Endothelial cell of umbilical vein (primary cell): ENCODE measurements around the gene NGFR. TPM values are rescaled to one million over a fixed set of nuclear protein-coding genes. Genes with fewer than 3 reads are reported as not detected.

Experiments used
- BruUV-seq: library from RNA; stranded (reverse); fragments of 400-500 nt; replicated peaks from 2 replicates; lab custom pipeline; 2021; lab: Mats Ljungman, UMichigan
- CTCF ChIA-PET: fragments of 300-600, 350-600 bp; sonication (Branson Sonifier 250); formaldehyde crosslinking; loops from one replicate; lab custom pipeline; 2021; ENCODE audit warnings: antibody characterized with exemption, inconsistent platforms; lab: Charles Lee
- POLR2A ChIA-PET: fragments of 300-600, 350-600 bp; sonication (Branson Sonifier 250); formaldehyde crosslinking; loops from one replicate; lab custom pipeline; 2021; ENCODE audit warnings: antibody characterized with exemption, inconsistent platforms; lab: Charles Lee
- DNase-seq: peaks from one replicate; pipeline ENCODE4 v3.0.0-alpha.2; 2011; ENCODE audit warnings: low read depth, low spot score
- FAIRE-seq: peaks from 2 replicates; lab custom pipeline; 2011; peaks lifted over from hg19 to GRCh38; lab: Jason Lieb, UNC
- H2AFZ ChIP-seq: 2 replicates; pipeline ENCODE4 v1.6.0; 2012; ENCODE audit warnings: low read depth, low read length, control low read depth, inconsistent platforms
- H3K27ac ChIP-seq: 2 replicates; pipeline ENCODE4 v1.5.1; 2011; ENCODE audit warnings: low read depth, mild to moderate bottlenecking, control low read depth, low read length, moderate library complexity; ENCODE audit not compliant: insufficient read depth
- H3K27me3 ChIP-seq, 2 experiments: 2 replicates each; pipeline versions ENCODE4 v1.6.0 to v1.6.1; 2011; ENCODE audit warnings: low read length in 2 of 2, mixed read lengths in 1 of 2; ENCODE audit not compliant: control insufficient read depth in 2 of 2, insufficient read depth in 2 of 2
- H3K36me3 ChIP-seq, 2 experiments: 2 replicates in 1 of 2; 3 replicates in 1 of 2; pipeline ENCODE4 v1.5.1; 2011; ENCODE audit warnings: low read length in 2 of 2, mild to moderate bottlenecking in 1 of 2, moderate library complexity in 1 of 2; ENCODE audit not compliant: control insufficient read depth in 2 of 2, insufficient read depth in 2 of 2; ENCODE audit errors: extremely low read depth in 1 of 2
- H3K4me1 ChIP-seq: 3 replicates; pipeline ENCODE4 v1.5.1; 2011; ENCODE audit warnings: mild to moderate bottlenecking, low read length; ENCODE audit not compliant: control insufficient read depth, insufficient read depth; ENCODE audit errors: extremely low read depth
- H3K4me2 ChIP-seq: 2 replicates; pipeline ENCODE4 v1.6.1; 2011; ENCODE audit warnings: low read length, control low read depth, mixed read lengths; ENCODE audit not compliant: insufficient read depth
- H3K4me3 ChIP-seq, 3 experiments: fragments of 200-600 bp in 1 of 3; sonication (generic), shearing (Covaris generic) in 1 of 3; replicated peaks in 1 of 3; 2 replicates each; pipeline ENCODE4 v1.5.1; 2011 to 2016; ENCODE audit warnings: control low read depth in 3 of 3, low read length in 3 of 3, mild to moderate bottlenecking in 2 of 3, inconsistent platforms in 1 of 3, low read depth in 1 of 3, moderate library complexity in 1 of 3; ENCODE audit not compliant: insufficient read depth in 1 of 3
- H3K79me2 ChIP-seq: 2 replicates; pipeline ENCODE4 v1.6.0; 2012; ENCODE audit warnings: low read length, inconsistent platforms; ENCODE audit not compliant: control insufficient read depth, insufficient read depth
- H3K9ac ChIP-seq: replicated peaks from 2 replicates; pipeline ENCODE3; 2011; ENCODE audit warnings: low read length, control low read depth; ENCODE audit not compliant: insufficient read depth; ENCODE audit errors: extremely low read depth
- H3K9me1 ChIP-seq: replicated peaks from 3 replicates; pipeline ENCODE4 v1.6.0; 2011; ENCODE audit warnings: mild to moderate bottlenecking, low read length; ENCODE audit not compliant: control insufficient read depth, insufficient read depth; ENCODE audit errors: extremely low read depth
- H3K9me3 ChIP-seq: replicated peaks from 2 replicates; pipeline ENCODE4 v1.5.1; 2012; ENCODE audit warnings: low read length, inconsistent platforms; ENCODE audit not compliant: control insufficient read depth, insufficient read depth
- H4K20me1 ChIP-seq: replicated peaks from 2 replicates; pipeline ENCODE3; 2011; ENCODE audit warnings: mild to moderate bottlenecking, low read length; ENCODE audit not compliant: control insufficient read depth, insufficient read depth; ENCODE audit errors: extremely low read depth
- EZH2 ChIP-seq: IDR thresholded peaks from 2 replicates; pipeline ENCODE4 v1.6.1; 2012; ENCODE audit warnings: borderline replicate concordance, low read depth, mild to moderate bottlenecking, moderate library complexity, low read length, inconsistent platforms; ENCODE audit not compliant: severe bottlenecking
- FOS ChIP-seq: IDR thresholded peaks from 2 replicates; pipeline ENCODE4 v1.6.1; 2011; ENCODE audit warnings: mild to moderate bottlenecking, low read length, moderate library complexity, borderline replicate concordance; ENCODE audit not compliant: insufficient read depth
- GATA2 ChIP-seq: IDR thresholded peaks from 2 replicates; pipeline ENCODE4 v1.7.0; 2011; ENCODE audit warnings: low read depth, mild to moderate bottlenecking, moderate library complexity, mixed read lengths, low read length; ENCODE audit not compliant: insufficient read length, insufficient read depth
- JUN ChIP-seq: IDR thresholded peaks from 2 replicates; pipeline ENCODE4 v1.6.1; 2011; ENCODE audit warnings: borderline replicate concordance, low read depth; ENCODE audit not compliant: insufficient read length, insufficient read depth
- MAX ChIP-seq: IDR thresholded peaks from 2 replicates; pipeline ENCODE4 v1.6.1; 2011; ENCODE audit not compliant: insufficient read depth, insufficient read length
- MYC ChIP-seq: IDR thresholded peaks from one replicate; pipeline ENCODE4 v1.6.1; 2011; ENCODE audit warnings: mild to moderate bottlenecking, low read depth, low read length
- POLR2A ChIP-seq: IDR thresholded peaks from 2 replicates; pipeline ENCODE4 v1.6.1; 2012; ENCODE audit warnings: low read depth, mild to moderate bottlenecking, control low read depth, low read length
- POLR2AphosphoS5 ChIP-seq: IDR thresholded peaks from 2 replicates; pipeline ENCODE4 v1.6.1; 2012; ENCODE audit warnings: low read depth, mild to moderate bottlenecking, control low read depth, low read length, moderate library complexity; ENCODE audit not compliant: insufficient read depth
- dilution Hi-C: fragments of 300-500 bp; cut with MboI; formaldehyde crosslinking; loops from one replicate; pipeline ENCODE4 v1.15.0; 2019; ENCODE audit warnings: low sequenced_read_pairs; ENCODE audit not compliant: extremely low pct_ligation_motif_present
- intact Hi-C: fragments of 100-400 bp; cut with micrococcal nuclease; formaldehyde crosslinking; loops from one replicate; pipeline ENCODE4 v1.10.0; 2022
- polyA plus RNA-seq, 4 experiments: library from polyadenylated mRNA; depleted of rRNA in 3 of 4; stranded (reverse) in 3 of 4; unstranded in 1 of 4; fragments of >200 nt; gene quantifications; 2 replicates each; pipeline versions ENCODE4 v1.2.1 to v1.2.3, GENCODE V29; 2011 to 2012; ENCODE audit warnings: missing spikeins in 1 of 4
- total RNA-seq: library from RNA; stranded (reverse); gene quantifications from 2 replicates; pipeline ENCODE4 v1.2.3, GENCODE V29; 2021
- TF ChIP-seq, protein P1 (sequence below), 2 donors: IDR thresholded peaks; 1 replicate in 1 of 2; 2 replicates in 1 of 2; pipeline ENCODE4 v1.5.1; 2011; ENCODE audit warnings: low read length in 2 of 2, mild to moderate bottlenecking in 2 of 2, moderate library complexity in 2 of 2, control low read depth in 1 of 2, inconsistent platforms in 1 of 2, low read depth in 1 of 2; ENCODE audit not compliant: insufficient read depth in 1 of 2; ENCODE audit errors: extremely low read depth in 1 of 2

NGFR gene
- total and polyA plus RNA-seq, 2 donors (not counting 3 experiments of a cell fraction or from before 2014, with no cell fraction given), result not detected

- no peaks in the 10 kb centered on the region for H4K20me1 ChIP-seq
- BruUV-seq, result no TSS peak
- peak overlapping the region; percentile 13 for H2AFZ ChIP-seq
- dilution Hi-C loops (no loop called here), intact Hi-C loops (no loop called here)
- H3K36me3 ChIP-seq, result no peaks in the 10 kb centered on the region
- peaks cover 61 to 63% of the 10 kb centered on the region in 2 experiments for H3K27me3 ChIP-seq
- DNase-seq (no peak), FAIRE-seq (no peak)
- peaks cover 10% of the 10 kb centered on the region for H3K4me1 ChIP-seq
- H3K9me1 ChIP-seq, result no peaks in the 10 kb centered on the region
- no peak overlapping the region for H3K4me2 ChIP-seq
- TF ChIP-seq GATA2 (no peak), EZH2 (no peak), POLR2A (no peak), POLR2AphosphoS5 (no peak)
- H3K79me2 ChIP-seq, result no peaks in the 10 kb centered on the region
- POLR2A ChIA-PET, result no interaction called here
- H3K27ac ChIP-seq, result no peak overlapping the region
- CTCF ChIA-PET, result interaction anchor here (1.0 to 1.3 kb wide), 3 partner anchors 12 to 62 kb away, joined by 3 to 6 read pairs (median 3); no protein-coding TSS in a partner anchor
- H3K9me3 ChIP-seq, result no peaks in the 10 kb centered on the region
- no peak overlapping the region for H3K9ac ChIP-seq
- no peak overlapping the region for H3K4me3 ChIP-seq
Measured at GRCh38 chr17:49494399-49494985, 601 bp upstream of the NGFR start.

DNA sequence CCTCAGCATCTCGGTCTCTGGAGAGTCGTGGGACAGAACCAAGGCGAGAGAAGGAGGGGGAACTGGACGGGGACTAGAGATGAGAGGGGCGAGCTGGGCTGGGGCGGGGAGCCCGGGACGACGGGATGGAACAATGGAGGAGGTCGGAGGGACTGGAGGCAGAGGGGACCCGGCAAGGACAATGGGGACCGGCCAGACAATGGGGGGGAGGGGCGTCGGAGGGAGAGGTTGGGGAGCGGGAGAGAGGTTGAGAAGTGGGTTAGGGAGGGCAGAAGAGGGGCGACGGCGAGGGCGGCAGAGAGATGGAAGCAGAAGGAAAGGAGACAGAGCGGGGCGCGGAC lies 719 bp downstream of the NGFR start:
- Histone ChIP-seq H3K9me3 (no peaks in the 10 kb centered on the region), H3K4me1 (peaks cover 10% of the 10 kb centered on the region), H3K4me3 (no peak overlapping the region), H4K20me1 (no peaks in the 10 kb centered on the region), H3K79me2 (no peaks in the 10 kb centered on the region), H3K4me2 (peak overlapping the region; percentile 37), H3K36me3 (no peaks in the 10 kb centered on the region), H3K27ac (no peak overlapping the region), H3K9ac (no peak overlapping the region), H2AFZ (no peak overlapping the region), H3K27me3 (peaks cover 64 to 68% of the 10 kb centered on the region in 2 experiments), H3K9me1 (no peaks in the 10 kb centered on the region)
- dilution Hi-C loops, result no loop called here
- POLR2A ChIA-PET, result no interaction called here
- intact Hi-C loops, result loop anchor here (1.0 kb wide), 1 partner anchor 60 kb away; no protein-coding TSS in a partner anchor
- BruUV-seq, result no TSS peak
- FAIRE-seq (no peak), DNase-seq (no peak)
- CTCF ChIA-PET, result interaction anchor here (0.6 to 3.0 kb wide), 24 partner anchors 8 to 95 kb away, joined by 3 to 30 read pairs (median 4); partner anchors contain the start of gene PHB1
- TF ChIP-seq POLR2A, result no peak
- no peak for TF ChIP-seq FOS
- TF ChIP-seq POLR2AphosphoS5, result no peak
- TF ChIP-seq GATA2, result no peak
- TF ChIP-seq EZH2, result no peak
- TF ChIP-seq, protein P1, sequence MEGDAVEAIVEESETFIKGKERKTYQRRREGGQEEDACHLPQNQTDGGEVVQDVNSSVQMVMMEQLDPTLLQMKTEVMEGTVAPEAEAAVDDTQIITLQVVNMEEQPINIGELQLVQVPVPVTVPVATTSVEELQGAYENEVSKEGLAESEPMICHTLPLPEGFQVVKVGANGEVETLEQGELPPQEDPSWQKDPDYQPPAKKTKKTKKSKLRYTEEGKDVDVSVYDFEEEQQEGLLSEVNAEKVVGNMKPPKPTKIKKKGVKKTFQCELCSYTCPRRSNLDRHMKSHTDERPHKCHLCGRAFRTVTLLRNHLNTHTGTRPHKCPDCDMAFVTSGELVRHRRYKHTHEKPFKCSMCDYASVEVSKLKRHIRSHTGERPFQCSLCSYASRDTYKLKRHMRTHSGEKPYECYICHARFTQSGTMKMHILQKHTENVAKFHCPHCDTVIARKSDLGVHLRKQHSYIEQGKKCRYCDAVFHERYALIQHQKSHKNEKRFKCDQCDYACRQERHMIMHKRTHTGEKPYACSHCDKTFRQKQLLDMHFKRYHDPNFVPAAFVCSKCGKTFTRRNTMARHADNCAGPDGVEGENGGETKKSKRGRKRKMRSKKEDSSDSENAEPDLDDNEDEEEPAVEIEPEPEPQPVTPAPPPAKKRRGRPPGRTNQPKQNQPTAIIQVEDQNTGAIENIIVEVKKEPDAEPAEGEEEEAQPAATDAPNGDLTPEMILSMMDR (IDR thresholded peaks at IDR 0.05; ENCODE audit: extremely low read depth in 1 of 2, insufficient read depth in 1 of 2, low read depth in 1 of 2, low read length in 2 of 2), result no peak
- no peak for TF ChIP-seq JUN
- TF ChIP-seq MAX, result no peak
- TF ChIP-seq MYC, result no peak
